Thyroid gland (tissue), 4 donors: ENCODE data around the gene PYCARD.

Experiments used
- CTCF ChIP-seq, 6 experiments: fragments of 200-600 bp in 3 of 6; fragments of 450-650 bp in 3 of 6; sonication (generic) in 3 of 6; IDR thresholded peaks; one replicate each; pipeline ENCODE4 v1.5.1; 2016 to 2019; ENCODE audit warnings: antibody characterized with exemption in 6 of 6, mild to moderate bottlenecking in 2 of 6, inconsistent platforms in 1 of 6, moderate library complexity in 1 of 6
- POLR2A ChIP-seq, 2 donors: fragments of 450-650 bp; IDR thresholded peaks; one replicate each; pipeline ENCODE4 v1.6.1; 2017; ENCODE audit warnings: antibody characterized with exemption in 2 of 2, mild to moderate bottlenecking in 2 of 2, moderate library complexity in 1 of 2

DNA sequence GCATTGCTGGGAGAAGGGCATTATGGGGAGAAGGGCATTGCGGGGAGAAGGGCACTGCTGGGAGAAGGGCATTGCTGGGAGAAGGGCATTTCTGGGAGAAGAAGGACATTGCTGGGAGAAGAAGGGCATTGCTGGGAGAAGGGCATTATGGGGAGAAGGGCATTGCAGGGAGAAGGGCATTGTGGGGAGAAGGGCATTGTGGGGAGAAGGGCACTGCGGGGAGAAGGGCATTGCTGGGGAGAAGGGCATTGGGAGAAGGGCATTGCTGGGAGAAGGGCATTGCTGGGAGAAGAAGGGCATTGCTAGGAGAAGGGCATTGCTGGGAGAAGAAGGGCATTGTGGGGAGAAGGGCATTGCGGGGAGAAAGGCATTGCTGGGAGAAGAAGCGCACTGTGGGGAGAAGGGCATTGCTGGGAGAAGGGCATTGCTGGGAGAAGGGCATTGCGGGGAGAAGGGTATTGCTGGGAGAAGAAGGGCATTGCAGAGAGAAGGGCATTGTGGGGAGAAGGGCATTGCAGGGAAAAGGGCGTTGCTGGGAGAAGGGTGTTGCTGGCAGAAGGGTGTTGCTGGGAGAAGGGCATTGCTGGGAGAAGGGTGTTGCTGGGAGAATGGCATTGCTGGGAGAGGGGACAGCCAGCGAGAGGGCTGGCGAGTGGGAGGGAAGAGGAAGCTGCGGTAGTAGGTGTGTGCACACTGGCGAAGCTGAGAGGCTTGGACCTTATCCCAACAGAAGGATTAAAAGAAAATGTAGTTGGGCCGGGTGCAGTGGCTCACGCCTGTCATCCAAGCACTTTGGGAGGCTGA, 19.0 kb upstream of the PYCARD start:
- TF ChIP-seq CTCF (IDR thresholded peaks at IDR 0.05) (no peak), POLR2A (IDR thresholded peaks at IDR 0.05) (no peak)
